HT-29 (cell line): ENCODE results near the gene SIPA1L3. TPM values are rescaled to one million over a fixed set of nuclear protein-coding genes. Genes with fewer than 3 reads are reported as not detected.

Source experiments
- small RNA-seq: library from RNA; depleted of rRNA; stranded (forward); fragments of <200 nt; gene quantifications from one replicate; pipeline ENCODE3, GENCODE V24; 2014
- total RNA-seq: library from RNA; depleted of rRNA; stranded (reverse); fragments of >200 nt; shearing (Covaris generic); gene quantifications from 2 replicates; pipeline ENCODE4 v1.2.3, GENCODE V29; 2014; rRNA removed

Gene SIPA1L3
- total RNA-seq, 1 experiment from 2014 or later = 98.5 TPM

Small RNA genes lying within 50 kb of the gene (small RNA-seq; reads per million reads assigned to genes)
- not detected for gene RN7SL663P

Other genes starting within 250 kb of the SIPA1L3 start
- 0.10 and 0.46 TPM in 2 replicates for gene ZNF607, start 187.4 kb upstream of the SIPA1L3 start, total RNA-seq
- gene ZNF573, start 127.6 kb upstream of the SIPA1L3 start, total RNA-seq = 0.48 and 0.97 TPM in 2 replicates
- not detected in 2 replicates for gene WDR87, start 614 bp upstream of the SIPA1L3 start, total RNA-seq